Endothelial cell of umbilical vein (primary cell): ENCODE results near the gene ZEB1.

ENCODE experiments used
- CTCF ChIP-seq, 2 donors: IDR thresholded peaks; 1 replicate in 1 of 2; 2 replicates in 1 of 2; pipeline ENCODE4 v1.5.1; 2011; ENCODE audit warnings: low read length in 2 of 2, mild to moderate bottlenecking in 2 of 2, moderate library complexity in 2 of 2, control low read depth in 1 of 2, inconsistent platforms in 1 of 2, low read depth in 1 of 2; ENCODE audit not compliant: insufficient read depth in 1 of 2; ENCODE audit errors: extremely low read depth in 1 of 2
- EZH2 ChIP-seq: IDR thresholded peaks from 2 replicates; pipeline ENCODE4 v1.6.1; 2012; ENCODE audit warnings: borderline replicate concordance, low read depth, mild to moderate bottlenecking, moderate library complexity, low read length, inconsistent platforms; ENCODE audit not compliant: severe bottlenecking
- FOS ChIP-seq: IDR thresholded peaks from 2 replicates; pipeline ENCODE4 v1.6.1; 2011; ENCODE audit warnings: mild to moderate bottlenecking, low read length, moderate library complexity, borderline replicate concordance; ENCODE audit not compliant: insufficient read depth
- JUN ChIP-seq: IDR thresholded peaks from 2 replicates; pipeline ENCODE4 v1.6.1; 2011; ENCODE audit warnings: borderline replicate concordance, low read depth; ENCODE audit not compliant: insufficient read length, insufficient read depth
- MAX ChIP-seq: IDR thresholded peaks from 2 replicates; pipeline ENCODE4 v1.6.1; 2011; ENCODE audit not compliant: insufficient read depth, insufficient read length
- POLR2A ChIP-seq: IDR thresholded peaks from 2 replicates; pipeline ENCODE4 v1.6.1; 2012; ENCODE audit warnings: low read depth, mild to moderate bottlenecking, control low read depth, low read length
- POLR2AphosphoS5 ChIP-seq: IDR thresholded peaks from 2 replicates; pipeline ENCODE4 v1.6.1; 2012; ENCODE audit warnings: low read depth, mild to moderate bottlenecking, control low read depth, low read length, moderate library complexity; ENCODE audit not compliant: insufficient read depth

- TF ChIP-seq CTCF (IDR thresholded peaks at IDR 0.05; ENCODE audit: extremely low read depth in 1 of 2, insufficient read depth in 1 of 2, low read depth in 1 of 2, low read length in 2 of 2) (no peak), POLR2A (no peak), POLR2AphosphoS5 (no peak), MAX (no peak), EZH2 (no peak), FOS (no peak), JUN (no peak)
Observed at GRCh38 chr10:31340343-31340742, 21.3 kb downstream of the ZEB1 start.
